Esophagus squamous epithelium (tissue), 4 donors: ENCODE measurements around the gene RPTOR.

Source experiments
- CTCF ChIP-seq, 6 experiments: fragments of 450-650 bp in 4 of 6; fragments of 200-600 bp in 2 of 6; sonication (generic) in 2 of 6; IDR thresholded peaks; one replicate each; pipeline ENCODE4 v1.5.1; 2016 to 2019; ENCODE audit warnings: antibody characterized with exemption in 6 of 6, mild to moderate bottlenecking in 4 of 6, moderate library complexity in 4 of 6
- POLR2A ChIP-seq, 4 donors: fragments of 450-650 bp; IDR thresholded peaks; one replicate each; pipeline ENCODE4 v1.6.1; 2017; ENCODE audit warnings: antibody characterized with exemption in 4 of 4, mild to moderate bottlenecking in 4 of 4, moderate library complexity in 3 of 4

- TF ChIP-seq CTCF (IDR thresholded peaks at IDR 0.05) (no peak), POLR2A (IDR thresholded peaks at IDR 0.05) (no peak)
Observed at GRCh38 chr17:80555266-80555665, 10.6 kb downstream of the RPTOR start.
